HEK293 (cell line): ENCODE data around the gene CDX2.

ENCODE experiments used
- CTCF ChIP-seq: fragments of 450-650 bp; formaldehyde crosslinking; IDR thresholded peaks from 2 replicates; pipeline ENCODE4 v1.5.1; 2016; ENCODE audit warnings: missing biosample characterization, missing genetic modification characterization
- GLIS1 ChIP-seq: fragments of 450-650 bp; formaldehyde crosslinking; IDR thresholded peaks from 2 replicates; pipeline ENCODE4 v1.5.1; 2016; ENCODE audit warnings: missing biosample characterization, missing genetic modification characterization
- ZNF114 ChIP-seq: fragments of 450-650 bp; formaldehyde crosslinking; IDR thresholded peaks from 2 replicates; pipeline ENCODE4 v1.5.0; 2017; ENCODE audit warnings: missing biosample characterization, missing genetic modification characterization
- ZNF292 ChIP-seq: fragments of 450-650 bp; formaldehyde crosslinking; IDR thresholded peaks from 2 replicates; pipeline ENCODE4 v1.5.1; 2016; ENCODE audit warnings: low read depth, missing biosample characterization, missing genetic modification characterization, borderline replicate concordance
- ZNF311 ChIP-seq: fragments of 450-650 bp; formaldehyde crosslinking; IDR thresholded peaks from 2 replicates; pipeline ENCODE4 v1.5.1; 2017; ENCODE audit warnings: missing biosample characterization, missing genetic modification characterization, borderline replicate concordance
- ZNF785 ChIP-seq: fragments of 450-650 bp; formaldehyde crosslinking; IDR thresholded peaks from 2 replicates; pipeline ENCODE4 v1.5.1; 2016; ENCODE audit warnings: missing biosample characterization, missing genetic modification characterization
- TF ChIP-seq, protein P1 (sequence below): fragments of 450-650 bp; formaldehyde crosslinking; IDR thresholded peaks from 2 replicates; pipeline ENCODE4 v1.5.1; 2016; ENCODE audit warnings: missing biosample characterization, missing genetic modification characterization

GRCh38 chr13:27954406-27954851, 14.7 kb downstream of the CDX2 start:
- TF ChIP-seq ZNF311 (no peak), CTCF (tag by site-specific recombination) (no peak), ZNF114 (tag by site-specific recombination) (no peak), ZNF292 (no peak), ZNF785 (tag by site-specific recombination) (no peak), GLIS1 (no peak)
- TF ChIP-seq, protein P1, sequence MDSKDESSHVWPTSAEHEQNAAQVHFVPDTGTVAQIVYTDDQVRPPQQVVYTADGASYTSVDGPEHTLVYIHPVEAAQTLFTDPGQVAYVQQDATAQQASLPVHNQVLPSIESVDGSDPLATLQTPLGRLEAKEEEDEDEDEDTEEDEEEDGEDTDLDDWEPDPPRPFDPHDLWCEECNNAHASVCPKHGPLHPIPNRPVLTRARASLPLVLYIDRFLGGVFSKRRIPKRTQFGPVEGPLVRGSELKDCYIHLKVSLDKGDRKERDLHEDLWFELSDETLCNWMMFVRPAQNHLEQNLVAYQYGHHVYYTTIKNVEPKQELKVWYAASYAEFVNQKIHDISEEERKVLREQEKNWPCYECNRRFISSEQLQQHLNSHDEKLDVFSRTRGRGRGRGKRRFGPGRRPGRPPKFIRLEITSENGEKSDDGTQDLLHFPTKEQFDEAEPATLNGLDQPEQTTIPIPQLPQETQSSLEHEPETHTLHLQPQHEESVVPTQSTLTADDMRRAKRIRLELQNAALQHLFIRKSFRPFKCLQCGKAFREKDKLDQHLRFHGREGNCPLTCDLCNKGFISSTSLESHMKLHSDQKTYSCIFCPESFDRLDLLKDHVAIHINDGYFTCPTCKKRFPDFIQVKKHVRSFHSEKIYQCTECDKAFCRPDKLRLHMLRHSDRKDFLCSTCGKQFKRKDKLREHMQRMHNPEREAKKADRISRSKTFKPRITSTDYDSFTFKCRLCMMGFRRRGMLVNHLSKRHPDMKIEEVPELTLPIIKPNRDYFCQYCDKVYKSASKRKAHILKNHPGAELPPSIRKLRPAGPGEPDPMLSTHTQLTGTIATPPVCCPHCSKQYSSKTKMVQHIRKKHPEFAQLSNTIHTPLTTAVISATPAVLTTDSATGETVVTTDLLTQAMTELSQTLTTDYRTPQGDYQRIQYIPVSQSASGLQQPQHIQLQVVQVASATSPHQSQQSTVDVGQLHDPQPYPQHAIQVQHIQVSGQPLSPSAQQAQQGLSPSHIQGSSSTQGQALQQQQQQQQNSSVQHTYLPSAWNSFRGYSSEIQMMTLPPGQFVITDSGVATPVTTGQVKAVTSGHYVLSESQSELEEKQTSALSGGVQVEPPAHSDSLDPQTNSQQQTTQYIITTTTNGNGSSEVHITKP = no peak
